Right ventricle myocardium superior (tissue), 1 donor: ENCODE measurements around the gene PNLIPRP1. TPM values are rescaled to one million over a fixed set of nuclear protein-coding genes. Genes with fewer than 3 reads are reported as not detected.

ENCODE experiments used
- ATAC-seq: fragments of 200-7000 bp; cut with Tn5 transposase; one replicate; pipeline ENCODE4 v1.9.1; 2020; ENCODE audit warnings: mild to moderate bottlenecking; ENCODE audit not compliant: poor library complexity
- DNase-seq: peaks from one replicate; pipeline ENCODE4 v3.0.0-alpha.2; 2020
- intact Hi-C: fragments of 100-400 bp; cut with DNase I; formaldehyde crosslinking; loops from one replicate; pipeline ENCODE4 v1.11.2; 2022
- total RNA-seq: library from RNA; stranded (reverse); fragmentation: NEBNext Ultra II Directional; extraction: Animal tissue kit (Norgen Biotek cat#: 25700); gene quantifications from one replicate; pipeline ENCODE4 v1.2.1, GENCODE V29; 2021
- donor health status: DM: no; HTN: yes; CAD: no; lungs with severe emphysema.

PNLIPRP1 gene
- total RNA-seq, 1 donor from 2014 or later = not detected

DNA sequence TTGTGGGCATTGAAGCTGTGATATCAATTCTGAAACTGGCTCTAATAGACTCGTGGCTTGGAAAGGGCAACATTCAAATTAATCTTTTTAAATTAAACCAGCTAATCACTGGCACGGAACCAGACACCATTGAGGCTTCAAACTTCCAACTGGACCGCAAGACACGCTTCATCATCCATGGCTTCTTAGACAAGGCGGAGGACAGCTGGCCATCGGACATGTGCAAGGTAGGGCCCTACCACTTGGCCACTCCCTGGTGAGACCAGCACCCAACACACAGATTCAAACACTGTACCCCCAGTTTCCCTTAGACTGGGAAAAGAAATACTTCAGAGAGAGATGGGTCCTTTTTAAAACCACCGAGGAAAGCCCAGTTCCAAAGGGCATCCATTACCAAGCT lies 35.1 kb downstream of the PNLIPRP1 start:
- intact Hi-C loops = no loop called here

DNA sequence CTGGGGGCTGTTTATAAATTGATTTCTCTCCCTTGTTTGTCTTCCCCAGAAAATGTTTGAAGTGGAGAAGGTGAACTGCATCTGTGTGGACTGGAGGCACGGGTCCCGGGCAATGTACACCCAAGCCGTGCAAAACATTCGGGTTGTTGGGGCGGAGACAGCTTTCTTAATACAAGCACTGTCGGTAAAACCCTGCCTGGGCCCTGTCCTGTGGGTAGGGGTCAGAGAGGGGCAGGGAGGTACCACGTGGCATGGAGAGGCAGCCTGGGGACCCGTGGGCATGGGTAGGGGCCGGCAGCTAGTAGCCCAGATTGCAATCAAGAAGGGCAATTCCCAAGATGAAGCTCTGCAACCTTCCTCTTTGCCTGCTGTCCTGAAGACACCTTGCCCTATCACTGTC lies 36.1 kb downstream of the PNLIPRP1 start:
- DNase-seq = no peak
- no peak for ATAC-seq
- intact Hi-C loops = no loop called here

More for the DNA sequence above, 35.1 kb downstream of the PNLIPRP1 start:
- ATAC-seq = no peak
- DNase-seq = no peak

GRCh38 chr10:116627386-116627933 lies 36.7 kb downstream of the PNLIPRP1 start:
- intact Hi-C loops = no loop called here
- DNase-seq = no peak
- ATAC-seq = peak; percentile 87

GRCh38 chr10:116629340-116629739 lies 38.6 kb downstream of the PNLIPRP1 start:
- ATAC-seq (no peak), DNase-seq (no peak)
- intact Hi-C loops = no loop called here

GRCh38 chr10:116630020-116630419 lies 39.3 kb downstream of the PNLIPRP1 start:
- DNase-seq = no peak
- ATAC-seq = no peak
- intact Hi-C loops = no loop called here

DNA sequence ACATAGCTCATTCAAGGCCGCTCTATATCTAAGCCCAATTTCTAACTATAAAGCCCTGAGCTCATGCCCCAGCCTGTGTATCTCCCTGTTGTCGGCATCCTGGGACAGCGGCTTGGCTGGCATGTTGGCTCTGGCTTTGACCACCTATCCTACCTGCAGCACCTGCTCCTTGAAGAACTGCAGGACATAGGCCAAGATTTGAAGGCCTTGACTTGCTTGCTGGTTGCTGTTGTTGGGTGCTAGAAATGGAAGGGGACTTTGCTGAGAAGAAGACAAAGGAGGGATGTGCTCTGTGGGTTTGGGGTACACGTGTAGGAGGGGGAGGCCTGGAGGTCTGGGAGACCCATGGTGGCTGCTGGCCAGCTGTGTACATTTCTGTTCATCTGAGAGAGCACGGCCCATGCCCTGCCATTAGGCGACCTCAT lies 41.1 kb downstream of the PNLIPRP1 start:
- intact Hi-C loops = no loop called here
- DNase-seq (no peak), ATAC-seq (no peak)

DNA sequence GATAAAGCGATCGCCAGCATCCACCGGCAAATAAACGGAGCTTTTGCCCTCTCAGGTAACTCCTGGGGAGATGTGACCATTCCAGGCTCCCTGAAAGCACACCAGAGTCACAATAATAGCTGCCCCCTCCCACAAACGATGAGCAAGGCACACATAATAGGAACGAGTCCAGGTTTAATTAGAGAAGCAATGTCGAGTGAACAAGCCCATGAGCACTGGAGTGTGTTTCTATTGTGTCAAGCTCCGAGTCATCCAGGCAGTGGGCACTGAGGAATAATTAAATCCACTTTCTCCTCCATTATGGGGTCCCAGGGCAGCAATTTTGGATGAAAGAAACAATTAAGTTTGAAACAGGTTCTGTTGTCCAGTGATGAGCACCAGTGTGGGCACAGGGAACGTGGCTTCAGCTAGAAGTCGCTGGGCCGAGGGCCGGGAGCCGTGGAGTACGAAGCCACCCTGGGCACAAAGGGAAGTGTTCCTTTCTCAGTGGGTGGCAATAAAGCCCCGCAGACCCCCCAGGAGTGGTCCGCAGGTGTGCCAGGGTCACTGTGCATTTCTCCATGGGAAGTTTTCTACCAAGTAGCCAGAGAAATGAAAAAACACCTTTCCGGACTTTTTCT lies 41.9 kb downstream of the PNLIPRP1 start:
- ATAC-seq = no peak
- no peak for DNase-seq
- intact Hi-C loops = no loop called here

DNA sequence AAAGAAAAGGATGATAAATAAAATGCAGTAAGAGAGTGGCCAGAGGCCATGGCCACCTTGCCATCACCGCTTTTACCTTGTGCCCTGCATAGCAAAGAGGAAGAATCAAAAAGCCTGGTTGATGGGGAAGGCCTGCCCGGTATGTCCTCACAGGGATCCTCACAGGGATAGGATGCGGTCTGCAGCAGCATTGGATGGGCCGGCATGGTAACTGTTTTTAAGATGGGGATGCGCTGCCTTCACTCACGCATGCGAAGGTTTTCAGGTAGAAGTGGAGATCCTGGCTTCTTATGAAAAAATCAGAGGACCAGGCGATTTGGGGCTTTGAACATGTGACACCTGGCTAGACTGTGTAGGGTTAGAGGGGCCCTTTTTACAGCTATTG lies 42.4 kb downstream of the PNLIPRP1 start:
- DNase-seq = no peak
- ATAC-seq = no peak
- intact Hi-C loops = no loop called here

DNA sequence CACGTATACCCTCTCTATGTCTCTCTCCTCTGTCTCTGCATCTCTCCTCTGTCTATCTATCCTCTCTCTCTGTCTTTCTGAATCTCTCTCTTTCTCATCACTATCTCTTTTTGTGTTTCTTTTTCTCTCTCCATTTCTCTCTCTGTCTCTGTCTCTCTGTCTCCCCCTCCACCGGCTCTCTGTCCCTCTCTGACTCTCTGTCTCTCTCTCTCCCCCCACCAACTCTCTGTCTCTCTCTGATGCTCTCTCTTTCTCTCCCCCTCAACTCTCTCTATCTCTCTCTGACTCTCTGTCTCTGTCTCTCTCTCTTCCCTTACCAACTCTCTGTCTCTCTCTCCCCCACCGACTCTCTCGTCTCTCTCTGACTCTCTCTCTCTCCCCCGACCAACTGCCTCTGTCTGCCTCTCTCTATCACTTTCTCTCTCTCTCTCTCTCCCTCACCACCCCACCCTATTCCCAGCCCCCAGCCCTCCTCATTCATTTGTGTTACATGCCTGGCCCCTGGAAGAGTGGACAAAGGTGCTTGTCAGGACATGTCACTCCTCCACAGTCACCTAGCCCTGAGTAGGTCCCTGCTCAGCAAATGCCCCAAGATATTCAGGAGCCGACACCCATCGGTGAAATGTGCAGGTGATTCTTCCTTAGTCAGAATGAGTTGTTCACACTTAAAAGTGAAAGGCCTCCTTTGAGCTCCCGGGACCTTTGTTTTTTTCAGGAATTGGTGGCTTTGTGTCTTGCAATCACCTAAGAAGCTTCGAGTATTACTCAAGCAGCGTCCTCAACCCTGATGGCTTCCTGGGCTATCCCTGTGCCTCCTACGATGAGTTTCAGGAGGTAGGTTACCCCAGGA lies 43.6 kb downstream of the PNLIPRP1 start:
- DNase-seq = no peak
- ATAC-seq = no peak
- intact Hi-C loops = no loop called here

DNA sequence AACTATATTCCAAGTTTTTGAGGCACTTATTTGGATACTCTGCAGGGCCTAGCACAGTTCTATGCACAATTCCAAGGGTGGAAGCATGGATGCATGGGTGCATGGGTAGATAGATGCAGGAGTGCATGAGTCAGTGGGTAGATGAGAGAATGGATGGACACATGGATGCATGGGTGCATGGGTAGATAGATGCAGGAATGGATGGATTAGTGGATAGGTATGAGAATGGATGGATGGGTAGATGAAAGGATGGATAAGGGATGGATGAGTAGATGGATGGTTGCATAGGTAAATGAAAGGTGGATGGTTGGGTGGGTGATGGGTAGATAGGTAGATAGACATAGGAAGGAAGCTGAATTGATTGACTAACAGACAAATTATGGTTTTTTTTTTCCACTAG lies 45.6 kb downstream of the PNLIPRP1 start:
- DNase-seq (no peak), ATAC-seq (no peak)
- intact Hi-C loops = no loop called here

- DNase-seq = no peak
- intact Hi-C loops = no loop called here
- ATAC-seq = no peak
Observed at GRCh38 chr10:116636976-116637375, 46.2 kb downstream of the PNLIPRP1 start.

DNA sequence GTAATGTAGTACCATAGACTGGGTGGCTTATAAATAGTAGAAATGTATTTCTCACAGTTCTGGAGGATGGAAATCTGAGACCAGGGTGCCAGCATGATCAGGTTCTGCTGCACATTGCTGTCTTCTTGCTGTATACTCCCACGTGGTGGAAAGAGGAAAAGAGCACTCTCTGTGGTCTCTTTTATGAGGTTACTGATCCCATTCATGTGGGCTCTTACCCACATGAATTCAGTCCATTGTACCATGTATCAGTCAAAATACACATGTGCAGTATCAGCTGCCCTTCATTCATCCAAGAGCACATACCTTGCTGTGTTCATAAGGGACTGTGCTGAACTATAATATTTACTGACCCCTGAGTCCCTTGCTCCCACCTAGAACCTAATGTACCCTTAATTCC lies 47.1 kb downstream of the PNLIPRP1 start:
- ATAC-seq = no peak
- DNase-seq = no peak
- intact Hi-C loops = no loop called here

- ATAC-seq (no peak), DNase-seq (no peak)
- intact Hi-C loops = no loop called here
Observed at GRCh38 chr10:116646502-116646901, 55.7 kb downstream of the PNLIPRP1 start.

DNA sequence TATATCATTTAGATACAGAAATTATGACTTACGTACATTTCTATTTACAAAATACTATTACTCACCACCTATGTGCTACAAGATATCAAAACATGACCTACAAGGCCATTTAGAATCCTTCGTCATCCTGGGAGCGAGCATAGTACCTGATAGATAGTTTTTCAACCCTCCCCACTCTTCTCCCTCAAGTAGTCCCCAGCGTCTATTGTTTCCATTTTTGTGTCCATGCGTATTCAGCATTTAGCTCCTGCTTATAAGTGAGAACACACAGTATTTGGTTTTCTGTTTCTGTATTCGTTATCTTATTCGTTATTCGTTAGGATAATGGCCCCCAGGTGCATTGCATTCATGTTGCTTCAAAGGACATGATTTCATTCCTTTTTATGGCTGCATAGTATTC lies 58.1 kb downstream of the PNLIPRP1 start:
- no peak for ATAC-seq
- intact Hi-C loops = no loop called here

DNA sequence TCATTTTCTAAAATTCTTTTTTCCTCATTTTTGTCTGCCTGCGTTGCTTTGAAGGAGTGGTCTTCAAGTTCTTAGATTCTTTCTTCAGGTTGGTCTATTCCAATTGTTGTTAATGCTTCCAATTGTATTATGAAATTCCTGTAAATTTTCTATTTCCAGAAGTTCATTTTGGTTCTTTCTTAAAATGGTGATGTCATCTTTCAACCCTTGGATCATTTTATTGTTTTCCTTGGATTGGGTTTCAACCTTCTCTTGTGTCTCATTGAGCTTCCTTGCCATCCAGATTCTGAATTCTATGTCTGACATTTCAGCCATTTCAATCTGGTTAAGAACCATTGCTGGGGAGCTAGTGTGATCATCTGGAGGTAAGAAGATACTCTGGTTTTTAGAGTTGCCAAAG lies 63.1 kb downstream of the PNLIPRP1 start:
- no peak for DNase-seq
- intact Hi-C loops = no loop called here
- ATAC-seq = no peak

More for the DNA sequence above, 58.1 kb downstream of the PNLIPRP1 start:
- no peak for DNase-seq

DNA sequence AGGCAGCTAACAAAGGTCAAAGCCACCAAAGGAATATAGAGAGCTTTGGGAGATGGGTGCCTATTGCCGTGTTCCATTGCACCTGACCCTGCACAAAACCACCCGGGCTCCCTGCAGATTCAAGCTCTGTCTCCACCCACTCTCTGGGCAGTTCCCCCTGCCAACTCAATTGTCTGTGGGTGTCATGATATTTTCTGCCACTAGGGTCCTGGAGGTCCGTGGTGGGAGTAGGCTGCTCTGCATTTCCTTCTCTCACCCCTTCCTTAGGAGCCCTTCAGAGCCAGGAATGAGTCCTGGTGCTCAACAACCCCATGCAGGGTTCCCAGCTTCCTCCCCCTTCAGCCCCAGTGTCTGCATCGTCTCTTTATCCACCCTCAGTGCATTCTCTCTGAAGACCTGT lies 64.1 kb downstream of the PNLIPRP1 start:
- intact Hi-C loops = no loop called here
- ATAC-seq (no peak), DNase-seq (no peak)

GRCh38 chr10:116655568-116655967 lies 64.8 kb downstream of the PNLIPRP1 start:
- DNase-seq = no peak
- no peak for ATAC-seq
- intact Hi-C loops = no loop called here

DNA sequence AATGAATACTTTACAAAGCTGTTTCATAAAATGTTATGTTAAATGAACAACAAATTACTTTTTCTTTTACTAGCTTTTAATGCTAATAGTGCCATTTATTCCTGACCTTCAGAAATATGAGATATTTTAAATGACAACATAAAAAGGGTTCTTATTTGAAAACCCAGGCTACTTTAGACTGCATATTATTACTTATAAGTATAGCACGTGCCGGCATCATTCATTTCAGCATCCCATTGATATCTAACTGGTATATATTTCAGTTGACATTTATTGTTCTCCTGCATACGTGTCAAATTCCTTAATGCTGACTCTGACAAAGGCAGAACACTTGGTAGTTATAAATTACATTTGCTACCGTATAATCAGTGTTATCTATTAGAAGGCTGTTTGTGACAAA lies 65.3 kb downstream of the PNLIPRP1 start:
- intact Hi-C loops = no loop called here
- DNase-seq (no peak), ATAC-seq (no peak)

DNA sequence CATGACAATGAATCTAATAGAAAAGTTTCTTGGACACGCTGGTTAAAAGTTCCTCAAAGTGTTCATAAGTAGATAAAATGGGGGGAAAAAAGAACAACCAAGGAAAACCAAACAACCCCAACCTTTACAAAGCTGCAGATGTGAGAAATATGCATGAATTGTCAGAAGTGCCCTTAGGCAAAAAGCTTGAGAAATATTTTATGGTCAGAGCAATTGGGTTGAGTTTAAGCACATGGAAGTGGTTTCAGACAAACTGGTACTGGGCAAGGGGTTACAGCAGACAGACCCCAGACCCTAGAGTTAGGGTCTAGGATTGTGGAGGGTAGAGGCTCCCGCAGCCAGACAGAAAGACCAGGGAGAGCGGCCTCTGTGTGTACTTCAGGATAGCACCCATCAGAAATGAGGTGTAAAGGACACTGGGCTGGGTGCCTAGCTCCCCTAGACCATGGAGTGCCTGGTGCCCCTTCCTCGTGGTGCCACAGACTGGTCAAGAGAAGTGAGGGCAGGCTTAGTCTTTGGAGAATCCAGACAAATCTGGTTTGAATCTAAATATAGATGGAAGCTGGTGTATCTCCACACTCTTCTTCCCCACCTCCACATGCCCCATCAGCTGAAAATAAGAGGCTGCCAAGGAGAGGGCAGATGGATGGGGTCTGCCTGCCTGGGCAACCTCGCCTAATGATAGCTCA lies 67.2 kb downstream of the PNLIPRP1 start:
- no peak for DNase-seq
- intact Hi-C loops = no loop called here
- ATAC-seq = no peak
